Tracheal epithelial cell (primary cell): ENCODE data around the gene WASF3. TPM values are rescaled to one million over a fixed set of nuclear protein-coding genes. Genes with fewer than 3 reads are reported as not detected.

ENCODE experiments used
- total RNA-seq: library from RNA; depleted of rRNA; stranded (reverse); fragments of >200 nt; gene quantifications from 2 replicates; pipeline ENCODE4 v1.2.1, GENCODE V29; 2014

The WASF3 gene, protein sequence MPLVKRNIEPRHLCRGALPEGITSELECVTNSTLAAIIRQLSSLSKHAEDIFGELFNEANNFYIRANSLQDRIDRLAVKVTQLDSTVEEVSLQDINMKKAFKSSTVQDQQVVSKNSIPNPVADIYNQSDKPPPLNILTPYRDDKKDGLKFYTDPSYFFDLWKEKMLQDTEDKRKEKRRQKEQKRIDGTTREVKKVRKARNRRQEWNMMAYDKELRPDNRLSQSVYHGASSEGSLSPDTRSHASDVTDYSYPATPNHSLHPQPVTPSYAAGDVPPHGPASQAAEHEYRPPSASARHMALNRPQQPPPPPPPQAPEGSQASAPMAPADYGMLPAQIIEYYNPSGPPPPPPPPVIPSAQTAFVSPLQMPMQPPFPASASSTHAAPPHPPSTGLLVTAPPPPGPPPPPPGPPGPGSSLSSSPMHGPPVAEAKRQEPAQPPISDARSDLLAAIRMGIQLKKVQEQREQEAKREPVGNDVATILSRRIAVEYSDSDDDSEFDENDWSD
- total RNA-seq = 3.1 and 6.8 TPM in 2 replicates

DNA sequence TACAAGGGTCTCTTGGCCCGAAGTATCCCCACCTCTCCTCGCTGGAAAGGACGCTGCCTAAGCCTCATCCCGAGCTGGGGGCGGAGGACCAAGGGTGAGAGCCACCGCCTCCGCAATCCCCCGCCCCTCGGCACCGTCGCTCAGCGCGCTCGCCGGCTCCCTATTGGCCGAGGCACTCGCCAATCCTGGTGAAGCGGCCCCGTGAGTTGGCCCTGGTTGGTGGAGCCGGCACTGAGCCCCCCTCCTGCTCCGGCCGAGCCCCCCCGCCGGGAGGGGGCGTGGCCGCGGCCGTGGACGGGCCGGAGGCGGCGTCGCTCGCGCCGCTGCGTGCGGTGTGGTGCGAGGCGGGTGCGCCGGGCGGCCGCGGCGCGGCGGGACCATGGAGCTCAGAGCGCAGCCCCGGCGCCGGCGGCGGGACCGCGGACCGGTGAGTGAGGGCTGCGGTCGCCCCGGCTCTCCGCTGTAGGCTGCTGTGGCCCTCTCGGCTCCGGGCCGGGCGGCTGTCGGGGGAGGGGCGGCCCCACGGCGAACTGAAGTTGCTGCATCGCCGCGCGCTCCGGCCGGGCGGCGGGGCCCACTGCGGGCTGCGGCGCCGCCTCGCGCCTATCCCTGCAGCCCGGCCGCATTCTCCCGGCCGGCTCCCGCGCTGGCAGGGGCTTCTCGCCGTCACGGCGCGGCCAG is at the start of gene WASF3:
TSS of gene WASF3 (plus strand) at position 291 of the 681 bp plus-strand sequence. CDS start 84,588 bp downstream, outside the sequence.

Other genes with a start within 250 kb of the WASF3 start
- not detected in 2 replicates for gene GPR12, start 203.1 kb downstream of the WASF3 start, total RNA-seq